Measurements from ENCODE around the gene NAV1.

The NAV1 gene

GRCh38 chr1:201499795-201500669 is 38.9 kb upstream of the NAV1 start:
- CTCF ChIA-PET = interaction anchor here (0.6 to 5.0 kb wide), 4 partner anchors 10 to 92 kb away, joined by 3 to 58 read pairs (median 4); no protein-coding TSS in a partner anchor
- DNase-seq (ENCODE audit: extremely low spot score) = no peak
- POLR2A ChIA-PET = no interaction called here
- TF ChIP-seq FOXK2 (IDR thresholded peaks at IDR 0.05) = no peak

- CTCF ChIA-PET = interaction anchor here (1.0 to 5.0 kb wide), 3 partner anchors 11 to 19 kb away, joined by 3 to 58 read pairs (median 30); no protein-coding TSS in a partner anchor
Observed at GRCh38 chr1:201500670-201501120, 38.2 kb upstream of the NAV1 start.

GRCh38 chr1:201501144-201501543 is 37.8 kb upstream of the NAV1 start:
- DNase-seq (ENCODE audit: extremely low spot score) = no peak
- CTCF ChIA-PET = interaction anchor here (1.0 to 5.0 kb wide), 3 partner anchors 12 to 19 kb away, joined by 3 to 58 read pairs (median 30); no protein-coding TSS in a partner anchor
- POLR2A ChIA-PET = no interaction called here
- no peak for TF ChIP-seq ARNT (IDR thresholded peaks at IDR 0.05)
- TF ChIP-seq HDGF (IDR thresholded peaks at IDR 0.05; ENCODE audit: borderline replicate concordance) = no peak
- TF ChIP-seq FOXA1 (IDR thresholded peaks at IDR 0.05) = no peak

More at GRCh38 chr1:201500670-201501120, 38.2 kb upstream of the NAV1 start:
- POLR2A ChIA-PET = no interaction called here
- TF ChIP-seq CTBP1 (IDR thresholded peaks at IDR 0.05; ENCODE audit: borderline replicate concordance) (no peak), PKNOX1 (IDR thresholded peaks at IDR 0.05) (no peak), FOXK2 (IDR thresholded peaks at IDR 0.05) (no peak), HDGF (IDR thresholded peaks at IDR 0.05; ENCODE audit: borderline replicate concordance) (no peak), NFRKB (IDR thresholded peaks at IDR 0.05) (no peak), L3MBTL2 (conservative IDR thresholded peaks at IDR 0.05) (no peak), TARDBP (IDR thresholded peaks at IDR 0.05) (no peak), ZNF384 (IDR thresholded peaks at IDR 0.05) (no peak), ELF4 (IDR thresholded peaks at IDR 0.05) (no peak), SUZ12 (IDR thresholded peaks at IDR 0.05) (no peak), FOXM1 (IDR thresholded peaks at IDR 0.05; ENCODE audit: borderline replicate concordance) (no peak), ARNT (IDR thresholded peaks at IDR 0.05) (no peak), SP1 (IDR thresholded peaks at IDR 0.05) (no peak), LEF1 (IDR thresholded peaks at IDR 0.05; ENCODE audit: borderline replicate concordance) (no peak), FOXA1 (IDR thresholded peaks at IDR 0.05) (no peak), BHLHE40 (IDR thresholded peaks at IDR 0.05; ENCODE audit: borderline replicate concordance) (no peak)
- DNase-seq (ENCODE audit: extremely low spot score) = no peak

GRCh38 chr1:201501812-201502510 is 37.0 kb upstream of the NAV1 start:
- POLR2A ChIA-PET = interaction anchor here (0.9 kb wide), 1 partner anchor 18 kb away, joined by 3 read pairs; no protein-coding TSS in a partner anchor
- TF ChIP-seq CTBP1 (IDR thresholded peaks at IDR 0.05; ENCODE audit: borderline replicate concordance) (no peak), BHLHE40 (IDR thresholded peaks at IDR 0.05; ENCODE audit: borderline replicate concordance) (no peak), PKNOX1 (IDR thresholded peaks at IDR 0.05) (no peak), L3MBTL2 (conservative IDR thresholded peaks at IDR 0.05) (no peak), SUZ12 (IDR thresholded peaks at IDR 0.05) (no peak), FOXM1 (IDR thresholded peaks at IDR 0.05; ENCODE audit: borderline replicate concordance) (no peak), NFRKB (IDR thresholded peaks at IDR 0.05) (no peak), FOXA1 (IDR thresholded peaks at IDR 0.05) (no peak), SP1 (IDR thresholded peaks at IDR 0.05) (no peak), LEF1 (IDR thresholded peaks at IDR 0.05; ENCODE audit: borderline replicate concordance) (no peak), FOXK2 (IDR thresholded peaks at IDR 0.05) (no peak), ELF4 (IDR thresholded peaks at IDR 0.05) (no peak), HDGF (IDR thresholded peaks at IDR 0.05; ENCODE audit: borderline replicate concordance) (no peak), TARDBP (IDR thresholded peaks at IDR 0.05) (no peak), ZNF384 (IDR thresholded peaks at IDR 0.05) (no peak), ARNT (IDR thresholded peaks at IDR 0.05) (no peak)
- DNase-seq (ENCODE audit: extremely low spot score) = no peak
- CTCF ChIA-PET = interaction anchor here (0.7 to 5.0 kb wide), 3 partner anchors 11 to 498 kb away, joined by 3 to 58 read pairs (median 30); no protein-coding TSS in a partner anchor

- ChIA-PET POLR2A (interaction anchor here (0.9 to 1.0 kb wide), 2 partner anchors 9 to 18 kb away, joined by 3 read pairs; no protein-coding TSS in a partner anchor), CTCF (interaction anchor here (0.7 to 5.0 kb wide), 4 partner anchors 11 to 498 kb away, joined by 3 to 58 read pairs (median 17); no protein-coding TSS in a partner anchor)
- no peak for TF ChIP-seq HDGF (IDR thresholded peaks at IDR 0.05; ENCODE audit: borderline replicate concordance)
- no peak for TF ChIP-seq TARDBP (IDR thresholded peaks at IDR 0.05)
- TF ChIP-seq CTBP1 (IDR thresholded peaks at IDR 0.05; ENCODE audit: borderline replicate concordance) = no peak
- TF ChIP-seq FOXA1 (IDR thresholded peaks at IDR 0.05) = no peak
- no peak for TF ChIP-seq SP1 (IDR thresholded peaks at IDR 0.05)
- TF ChIP-seq NFRKB (IDR thresholded peaks at IDR 0.05) = no peak
- TF ChIP-seq ARNT (IDR thresholded peaks at IDR 0.05) = no peak
- TF ChIP-seq FOXM1 (IDR thresholded peaks at IDR 0.05; ENCODE audit: borderline replicate concordance) = no peak
- TF ChIP-seq LEF1 (IDR thresholded peaks at IDR 0.05; ENCODE audit: borderline replicate concordance) = no peak
- TF ChIP-seq FOXK2 (IDR thresholded peaks at IDR 0.05) = no peak
- no peak for TF ChIP-seq ZNF384 (IDR thresholded peaks at IDR 0.05)
- no peak for TF ChIP-seq ELF4 (IDR thresholded peaks at IDR 0.05)
- no peak for TF ChIP-seq L3MBTL2 (conservative IDR thresholded peaks at IDR 0.05)
- TF ChIP-seq BHLHE40 (IDR thresholded peaks at IDR 0.05; ENCODE audit: borderline replicate concordance) = no peak
- no peak for TF ChIP-seq PKNOX1 (IDR thresholded peaks at IDR 0.05)
- TF ChIP-seq SUZ12 (IDR thresholded peaks at IDR 0.05) = no peak
- no peak for DNase-seq (ENCODE audit: extremely low spot score)
Observed at GRCh38 chr1:201502511-201502857, 36.4 kb upstream of the NAV1 start.
